Measurements from ENCODE around the gene RDH16.

Gene RDH16, protein sequence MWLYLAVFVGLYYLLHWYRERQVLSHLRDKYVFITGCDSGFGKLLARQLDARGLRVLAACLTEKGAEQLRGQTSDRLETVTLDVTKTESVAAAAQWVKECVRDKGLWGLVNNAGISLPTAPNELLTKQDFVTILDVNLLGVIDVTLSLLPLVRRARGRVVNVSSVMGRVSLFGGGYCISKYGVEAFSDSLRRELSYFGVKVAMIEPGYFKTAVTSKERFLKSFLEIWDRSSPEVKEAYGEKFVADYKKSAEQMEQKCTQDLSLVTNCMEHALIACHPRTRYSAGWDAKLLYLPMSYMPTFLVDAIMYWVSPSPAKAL

DNA sequence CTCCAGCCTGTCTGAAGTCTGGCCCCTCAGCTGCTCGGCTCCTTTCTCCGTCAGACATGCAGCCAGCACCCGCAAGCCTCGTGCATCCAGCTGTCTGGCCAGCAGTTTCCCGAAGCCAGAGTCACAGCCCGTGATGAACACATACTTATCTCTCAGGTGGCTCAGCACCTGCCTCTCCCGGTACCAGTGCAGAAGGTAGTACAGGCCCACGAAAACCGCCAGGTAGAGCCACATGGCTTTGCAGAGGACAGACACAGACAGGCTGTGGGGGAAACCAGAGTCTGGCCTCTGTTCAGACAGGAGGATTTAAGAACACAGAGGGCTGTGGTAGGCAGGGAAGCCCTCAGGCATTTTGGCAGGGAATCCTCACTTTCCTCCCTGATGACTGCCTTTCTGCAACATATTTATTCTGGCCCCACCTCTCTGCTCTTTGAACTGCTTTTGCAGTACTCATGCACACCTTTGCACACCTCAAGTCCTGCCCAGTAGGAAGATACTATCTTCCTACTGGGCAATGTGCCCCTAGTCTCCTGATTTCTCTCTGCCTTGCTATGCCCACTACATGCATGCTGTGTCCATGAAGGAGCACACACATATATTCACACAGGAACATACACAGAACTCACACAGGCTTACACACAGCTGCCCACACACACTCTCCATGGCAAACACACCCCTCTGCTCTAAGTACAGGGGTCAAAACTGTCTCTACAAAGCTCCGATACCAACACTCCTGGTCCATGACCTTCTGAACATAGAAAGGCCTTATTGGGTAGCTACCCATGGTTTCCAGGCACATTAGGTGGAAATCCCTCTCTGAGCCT, at the start of gene RDH16:
Gene RDH16 (minus strand): TSS at position 380 of the 824 bp plus-strand sequence. CDS start 146 bp downstream, at position 234.
- in situ Hi-C loops (cut with HindIII; ENCODE audit: low pct_ligation_motif_present, low pct_unique_long_range_greater_than_20kb, low sequenced_read_pairs), result no loop called here
- DNase-seq, result no peak

GRCh38 chr12:57006809-57007475, 49.5 kb upstream of the RDH16 start:
- in situ Hi-C loops (cut with HindIII; ENCODE audit: low pct_ligation_motif_present, low pct_unique_long_range_greater_than_20kb, low sequenced_read_pairs), result no loop called here

GRCh38 chr12:57005980-57006808, 48.8 kb upstream of the RDH16 start, which contains the start of gene ZBTB39:
Gene ZBTB39, minus strand, starts transcription at chr12:57006546. Its CDS starts 1,629 bp downstream, at chr12:57004917.
- in situ Hi-C loops (cut with HindIII; ENCODE audit: low pct_ligation_motif_present, low pct_unique_long_range_greater_than_20kb, low sequenced_read_pairs), result no loop called here
- DNase-seq, result peak; percentile 79

More at GRCh38 chr12:57006809-57007475, 49.5 kb upstream of the RDH16 start:
- no peak for DNase-seq

GRCh38 chr12:57004651-57005050, 47.2 kb upstream of the RDH16 start:
- in situ Hi-C loops (cut with HindIII; ENCODE audit: low pct_ligation_motif_present, low pct_unique_long_range_greater_than_20kb, low sequenced_read_pairs), result no loop called here

GRCh38 chr12:57003395-57003794, 46.0 kb upstream of the RDH16 start:
- DNase-seq, result no peak
- in situ Hi-C loops (cut with HindIII; ENCODE audit: low pct_ligation_motif_present, low pct_unique_long_range_greater_than_20kb, low sequenced_read_pairs), result no loop called here

More at GRCh38 chr12:57004651-57005050, 47.2 kb upstream of the RDH16 start:
- no peak for DNase-seq

DNA sequence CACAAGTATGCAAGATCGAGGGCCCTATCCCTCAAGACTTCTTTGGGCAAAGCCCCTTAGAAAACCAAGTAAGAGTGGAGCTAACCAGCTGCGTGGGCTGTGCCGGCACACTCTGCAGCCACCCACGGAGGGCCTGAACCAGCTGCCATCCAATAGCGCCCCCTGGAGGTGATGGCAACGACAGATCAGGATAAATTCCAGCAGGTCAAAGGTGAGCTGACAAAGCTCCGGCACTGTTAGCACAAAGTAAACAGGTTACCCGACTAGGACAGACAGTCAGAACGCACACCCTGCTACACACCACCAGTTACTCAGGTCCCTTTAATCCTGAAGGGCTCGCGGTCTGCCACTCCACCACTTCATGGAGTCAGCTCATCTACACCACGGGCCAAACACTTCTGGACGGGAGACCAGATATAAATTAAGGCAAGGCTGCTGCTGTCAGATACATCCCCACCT, 44.1 kb upstream of the RDH16 start:
- in situ Hi-C loops (cut with HindIII; ENCODE audit: low pct_ligation_motif_present, low pct_unique_long_range_greater_than_20kb, low sequenced_read_pairs), result no loop called here
- DNase-seq, result peak; percentile 70

GRCh38 chr12:57000393-57000792, 43.0 kb upstream of the RDH16 start:
- in situ Hi-C loops (cut with HindIII; ENCODE audit: low pct_ligation_motif_present, low pct_unique_long_range_greater_than_20kb, low sequenced_read_pairs), result no loop called here

GRCh38 chr12:56999456-56999855, 42.0 kb upstream of the RDH16 start:
- in situ Hi-C loops (cut with HindIII; ENCODE audit: low pct_ligation_motif_present, low pct_unique_long_range_greater_than_20kb, low sequenced_read_pairs), result no loop called here
- peak; percentile 33 for DNase-seq

More at GRCh38 chr12:57000393-57000792, 43.0 kb upstream of the RDH16 start:
- peak; percentile 42 for DNase-seq

- in situ Hi-C loops (cut with HindIII; ENCODE audit: low pct_ligation_motif_present, low pct_unique_long_range_greater_than_20kb, low sequenced_read_pairs), result no loop called here
- DNase-seq, result no peak
Observed at GRCh38 chr12:56998981-56999380, 41.6 kb upstream of the RDH16 start.

DNA sequence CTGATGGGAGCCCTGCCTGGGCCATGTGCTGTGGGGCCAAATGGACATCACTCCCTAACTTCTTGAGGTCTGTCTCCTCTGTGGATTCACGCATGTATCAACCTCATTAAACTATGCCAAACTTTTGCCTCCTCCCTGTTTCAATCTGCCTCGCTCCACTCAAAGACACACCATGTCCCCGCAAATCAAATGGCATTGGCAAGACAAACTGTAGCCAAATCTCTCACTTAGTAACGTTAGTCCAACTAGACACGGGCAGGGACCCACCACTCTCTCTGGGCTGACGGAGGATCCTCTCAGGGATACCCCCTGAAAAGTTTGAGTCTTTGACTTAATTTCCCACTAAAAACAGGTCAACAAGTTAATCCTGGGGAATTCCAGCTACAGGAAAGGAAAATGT, 40.9 kb upstream of the RDH16 start:
- in situ Hi-C loops (cut with HindIII; ENCODE audit: low pct_ligation_motif_present, low pct_unique_long_range_greater_than_20kb, low sequenced_read_pairs), result no loop called here
- DNase-seq, result no peak

DNA sequence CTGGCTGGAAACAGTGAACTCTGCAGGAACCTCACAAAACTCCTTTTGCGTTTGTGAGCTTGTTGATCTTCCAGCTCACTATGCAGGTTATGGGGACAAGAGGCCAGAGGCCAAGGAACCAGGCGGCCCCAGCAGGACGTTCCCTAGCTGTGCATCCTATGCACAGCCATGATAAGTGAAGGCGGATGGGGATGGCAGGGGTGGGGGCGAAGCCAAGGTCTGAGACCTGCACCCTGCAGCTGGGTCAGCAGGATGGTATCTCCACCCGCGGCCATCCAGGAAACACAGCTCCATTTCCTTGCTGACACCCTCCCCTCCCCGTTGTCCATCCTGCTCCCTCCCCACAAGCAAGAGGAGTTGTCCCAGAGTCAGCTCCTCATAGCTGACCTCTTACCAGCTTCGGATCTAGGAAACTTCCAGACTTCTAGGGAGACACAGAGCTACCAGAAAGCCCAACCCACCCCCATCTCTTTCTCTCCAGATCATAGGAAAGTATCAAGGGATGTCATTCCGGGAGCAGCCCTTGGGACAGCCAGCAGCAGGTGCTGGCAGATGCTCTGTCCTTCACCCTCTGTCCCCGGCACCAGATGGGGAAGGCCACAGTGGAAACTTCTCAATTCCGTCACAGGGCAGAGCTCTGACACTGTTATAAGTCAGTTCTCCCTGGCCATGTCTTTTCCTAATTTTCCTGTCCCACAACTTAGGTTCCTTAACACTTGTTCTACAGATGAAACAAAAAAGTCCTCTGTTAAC, 39.6 kb upstream of the RDH16 start:
- in situ Hi-C loops (cut with HindIII; ENCODE audit: low pct_ligation_motif_present, low pct_unique_long_range_greater_than_20kb, low sequenced_read_pairs), result no loop called here

GRCh38 chr12:56995930-56996496, 38.6 kb upstream of the RDH16 start:
- in situ Hi-C loops (cut with HindIII; ENCODE audit: low pct_ligation_motif_present, low pct_unique_long_range_greater_than_20kb, low sequenced_read_pairs), result no loop called here
- DNase-seq, result no peak

More for the DNA sequence above, 39.6 kb upstream of the RDH16 start:
- no peak for DNase-seq

DNA sequence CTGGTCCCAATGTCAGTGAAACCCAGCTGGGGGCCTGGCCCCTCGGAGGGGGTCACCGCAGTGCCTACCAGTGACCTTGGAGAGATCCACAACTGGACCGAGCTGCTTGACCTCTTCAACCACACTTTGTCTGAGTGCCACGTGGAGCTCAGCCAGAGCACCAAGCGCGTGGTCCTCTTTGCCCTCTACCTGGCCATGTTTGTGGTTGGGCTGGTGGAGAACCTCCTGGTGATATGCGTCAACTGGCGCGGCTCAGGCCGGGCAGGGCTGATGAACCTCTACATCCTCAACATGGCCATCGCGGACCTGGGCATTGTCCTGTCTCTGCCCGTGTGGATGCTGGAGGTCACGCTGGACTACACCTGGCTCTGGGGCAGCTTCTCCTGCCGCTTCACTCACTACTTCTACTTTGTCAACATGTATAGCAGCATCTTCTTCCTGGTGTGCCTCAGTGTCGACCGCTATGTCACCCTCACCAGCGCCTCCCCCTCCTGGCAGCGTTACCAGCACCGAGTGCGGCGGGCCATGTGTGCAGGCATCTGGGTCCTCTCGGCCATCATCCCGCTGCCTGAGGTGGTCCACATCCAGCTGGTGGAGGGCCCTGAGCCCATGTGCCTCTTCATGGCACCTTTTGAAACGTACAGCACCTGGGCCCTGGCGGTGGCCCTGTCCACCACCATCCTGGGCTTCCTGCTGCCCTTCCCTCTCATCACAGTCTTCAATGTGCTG, 38.0 kb upstream of the RDH16 start:
- in situ Hi-C loops (cut with HindIII; ENCODE audit: low pct_ligation_motif_present, low pct_unique_long_range_greater_than_20kb, low sequenced_read_pairs), result no loop called here
- no peak for DNase-seq

DNA sequence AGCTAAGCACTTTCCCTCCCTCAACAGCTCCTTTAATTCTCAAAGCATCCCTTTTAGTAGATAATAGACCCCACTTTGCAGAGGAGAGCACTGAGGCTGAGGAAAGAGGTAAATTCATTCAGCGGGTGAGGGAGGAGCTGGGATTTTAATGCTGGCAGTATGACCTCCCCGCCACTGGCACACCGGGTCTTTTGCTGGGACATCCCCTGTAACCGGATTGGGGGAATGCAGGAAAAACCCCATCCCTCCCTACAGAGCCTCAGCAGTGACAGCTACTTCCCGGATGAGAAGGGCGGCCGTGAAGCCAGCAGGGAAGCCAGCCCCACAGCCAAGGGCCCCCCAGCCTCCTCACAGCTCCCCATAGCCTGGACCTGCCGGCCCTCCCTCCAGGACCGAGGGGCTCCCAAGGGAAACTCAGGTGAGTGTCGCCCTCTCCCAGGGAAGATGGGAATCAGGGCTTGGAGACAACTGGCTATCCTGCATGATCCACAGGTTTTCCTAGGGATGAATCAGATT, 36.9 kb upstream of the RDH16 start:
- in situ Hi-C loops (cut with HindIII; ENCODE audit: low pct_ligation_motif_present, low pct_unique_long_range_greater_than_20kb, low sequenced_read_pairs), result no loop called here

GRCh38 chr12:56993346-56993745, 35.9 kb upstream of the RDH16 start:
- DNase-seq, result no peak
- in situ Hi-C loops (cut with HindIII; ENCODE audit: low pct_ligation_motif_present, low pct_unique_long_range_greater_than_20kb, low sequenced_read_pairs), result no loop called here

More for the DNA sequence above, 36.9 kb upstream of the RDH16 start:
- no peak for DNase-seq

Data from ACHN (cell line).